ENCODE measurements around the gene LRRC15. TPM values are rescaled to one million over a fixed set of nuclear protein-coding genes. Genes with fewer than 3 reads are reported as not detected.

Gene LRRC15
- total RNA-seq, 1 donor from 2014 or later = not detected

DNA sequence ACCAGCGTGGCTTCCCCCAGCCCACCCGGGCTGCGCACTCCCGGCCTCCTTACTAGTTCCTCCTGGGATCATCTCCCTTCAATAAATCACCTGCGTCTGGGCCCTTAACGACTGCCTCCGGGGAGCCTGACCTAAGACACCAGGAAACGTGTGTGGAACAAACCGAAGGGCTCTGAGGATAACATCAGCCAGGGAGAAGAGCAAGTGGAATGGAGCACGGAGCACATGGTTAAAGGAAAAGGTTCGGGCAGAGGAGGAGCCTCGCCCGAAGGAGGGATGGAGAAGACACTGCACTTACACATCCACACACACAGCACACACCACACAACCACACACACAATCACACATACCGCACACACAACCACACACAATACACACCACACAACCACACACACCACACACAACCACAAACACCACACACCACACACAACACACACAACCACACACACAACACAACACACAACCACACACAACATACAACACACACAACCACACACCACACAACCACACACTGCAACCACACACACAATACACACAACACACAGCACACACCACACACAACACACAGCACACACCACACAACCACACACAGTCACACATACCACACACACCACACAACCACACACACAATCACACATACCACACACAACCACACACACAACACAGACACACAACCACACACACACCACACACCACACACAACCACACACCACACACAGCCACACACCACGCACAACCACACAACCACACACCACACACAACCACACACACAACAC lies 43.2 kb downstream of the LRRC15 start:
- CTCF ChIA-PET = no interaction called here
- H3K4me3 Mint-ChIP-seq = no peak overlapping the region

DNA sequence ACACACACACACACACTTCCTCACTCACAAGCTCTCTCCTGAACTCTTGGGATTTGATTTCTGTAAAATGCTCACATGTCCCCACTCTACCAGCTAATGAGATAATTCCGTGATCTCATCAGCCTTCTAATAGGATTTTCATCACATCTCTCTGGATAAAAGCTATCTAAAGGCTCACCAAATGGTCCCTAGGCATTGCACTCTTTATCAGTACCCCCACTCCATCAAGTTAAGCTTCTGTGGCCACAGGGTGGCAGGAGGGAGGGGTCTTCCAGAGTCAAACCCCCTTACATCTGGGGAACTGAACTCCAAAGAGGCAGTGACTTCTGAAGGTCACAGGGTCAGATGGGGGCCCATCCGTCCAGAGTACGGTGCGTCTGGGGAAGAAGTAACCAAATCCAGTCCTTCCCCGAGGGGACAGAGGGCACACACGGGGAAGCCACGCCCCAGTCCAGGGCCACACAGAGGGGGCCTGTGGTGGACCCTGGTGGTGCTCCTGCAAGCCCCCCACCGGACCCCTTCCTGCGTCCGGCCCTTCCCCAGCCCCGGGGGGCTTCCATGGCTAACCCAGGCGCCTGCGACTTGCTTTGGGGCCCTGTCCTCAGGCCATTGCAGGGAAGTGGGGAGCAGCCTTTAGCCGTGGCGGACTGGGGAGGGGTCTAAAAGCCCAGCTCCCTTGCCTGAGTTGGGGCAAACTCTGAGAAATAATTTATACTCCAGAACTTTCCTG lies 44.0 kb downstream of the LRRC15 start:
- ChIA-PET CTCF (no interaction called here), POLR2A (no interaction called here)
- no peaks in the 10 kb centered on the region for H3K36me3 Mint-ChIP-seq (ENCODE audit: low read depth)
- DNase-seq (no peak), ATAC-seq (ENCODE audit: low read depth) (no peak)
- no peaks in the 10 kb centered on the region for H3K9me3 Mint-ChIP-seq
- intact Hi-C loops (cut with micrococcal nuclease) = no loop called here
- H3K4me1 Mint-ChIP-seq = no peaks in the 10 kb centered on the region
- TF ChIP-seq, protein P1, sequence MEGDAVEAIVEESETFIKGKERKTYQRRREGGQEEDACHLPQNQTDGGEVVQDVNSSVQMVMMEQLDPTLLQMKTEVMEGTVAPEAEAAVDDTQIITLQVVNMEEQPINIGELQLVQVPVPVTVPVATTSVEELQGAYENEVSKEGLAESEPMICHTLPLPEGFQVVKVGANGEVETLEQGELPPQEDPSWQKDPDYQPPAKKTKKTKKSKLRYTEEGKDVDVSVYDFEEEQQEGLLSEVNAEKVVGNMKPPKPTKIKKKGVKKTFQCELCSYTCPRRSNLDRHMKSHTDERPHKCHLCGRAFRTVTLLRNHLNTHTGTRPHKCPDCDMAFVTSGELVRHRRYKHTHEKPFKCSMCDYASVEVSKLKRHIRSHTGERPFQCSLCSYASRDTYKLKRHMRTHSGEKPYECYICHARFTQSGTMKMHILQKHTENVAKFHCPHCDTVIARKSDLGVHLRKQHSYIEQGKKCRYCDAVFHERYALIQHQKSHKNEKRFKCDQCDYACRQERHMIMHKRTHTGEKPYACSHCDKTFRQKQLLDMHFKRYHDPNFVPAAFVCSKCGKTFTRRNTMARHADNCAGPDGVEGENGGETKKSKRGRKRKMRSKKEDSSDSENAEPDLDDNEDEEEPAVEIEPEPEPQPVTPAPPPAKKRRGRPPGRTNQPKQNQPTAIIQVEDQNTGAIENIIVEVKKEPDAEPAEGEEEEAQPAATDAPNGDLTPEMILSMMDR (IDR thresholded peaks at IDR 0.05) = no peak
- H3K4me3 Mint-ChIP-seq = no peak overlapping the region
- peaks cover 7% of the 10 kb centered on the region for H3K27me3 Mint-ChIP-seq
- H3K27ac Mint-ChIP-seq = no peak overlapping the region

More for the DNA sequence above, 43.2 kb downstream of the LRRC15 start:
- H3K9me3 Mint-ChIP-seq = no peaks in the 10 kb centered on the region
- peaks cover 7% of the 10 kb centered on the region for H3K27me3 Mint-ChIP-seq
- H3K36me3 Mint-ChIP-seq (ENCODE audit: low read depth) = no peaks in the 10 kb centered on the region
- DNase-seq (no peak), ATAC-seq (ENCODE audit: low read depth) (no peak)
- POLR2A ChIA-PET = no interaction called here
- TF ChIP-seq, protein P1 (IDR thresholded peaks at IDR 0.05) = no peak
- H3K4me1 Mint-ChIP-seq = no peaks in the 10 kb centered on the region
- H3K27ac Mint-ChIP-seq = no peak overlapping the region
- intact Hi-C loops (cut with micrococcal nuclease) = no loop called here

DNA sequence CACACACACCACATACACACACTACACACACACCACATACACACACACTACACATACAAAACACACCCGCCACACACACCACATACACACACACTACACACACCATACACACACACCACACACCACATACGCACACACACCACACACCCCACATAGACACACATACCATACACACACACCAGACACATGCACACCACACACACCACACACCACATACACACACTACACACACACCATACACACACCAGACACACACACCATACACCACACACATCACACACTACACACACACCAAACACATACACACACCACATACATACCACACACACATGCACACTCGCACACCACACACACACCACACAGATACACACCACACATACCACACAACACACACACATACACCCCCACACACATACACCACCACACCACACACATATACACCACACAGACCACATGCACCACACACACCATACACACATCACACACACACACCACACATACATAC lies 44.7 kb downstream of the LRRC15 start:
- intact Hi-C loops (cut with micrococcal nuclease) = no loop called here
- DNase-seq = no peak
- no peaks in the 10 kb centered on the region for H3K4me1 Mint-ChIP-seq
- H3K4me3 Mint-ChIP-seq = no peak overlapping the region
- no peaks in the 10 kb centered on the region for H3K36me3 Mint-ChIP-seq (ENCODE audit: low read depth)
- CTCF ChIA-PET = interaction anchor here (1.4 kb wide), 1 partner anchor 9 kb away, joined by 5 read pairs; no protein-coding TSS in a partner anchor
- TF ChIP-seq, protein P1 (IDR thresholded peaks at IDR 0.05) = no peak
- H3K27me3 Mint-ChIP-seq = peaks cover 3% of the 10 kb centered on the region
- H3K9me3 Mint-ChIP-seq = no peaks in the 10 kb centered on the region
- no peak overlapping the region for H3K27ac Mint-ChIP-seq
- no peak for ATAC-seq (ENCODE audit: low read depth)
- POLR2A ChIA-PET = interaction anchor here (1.0 kb wide), 1 partner anchor 9 kb away, joined by 3 read pairs; no protein-coding TSS in a partner anchor

DNA sequence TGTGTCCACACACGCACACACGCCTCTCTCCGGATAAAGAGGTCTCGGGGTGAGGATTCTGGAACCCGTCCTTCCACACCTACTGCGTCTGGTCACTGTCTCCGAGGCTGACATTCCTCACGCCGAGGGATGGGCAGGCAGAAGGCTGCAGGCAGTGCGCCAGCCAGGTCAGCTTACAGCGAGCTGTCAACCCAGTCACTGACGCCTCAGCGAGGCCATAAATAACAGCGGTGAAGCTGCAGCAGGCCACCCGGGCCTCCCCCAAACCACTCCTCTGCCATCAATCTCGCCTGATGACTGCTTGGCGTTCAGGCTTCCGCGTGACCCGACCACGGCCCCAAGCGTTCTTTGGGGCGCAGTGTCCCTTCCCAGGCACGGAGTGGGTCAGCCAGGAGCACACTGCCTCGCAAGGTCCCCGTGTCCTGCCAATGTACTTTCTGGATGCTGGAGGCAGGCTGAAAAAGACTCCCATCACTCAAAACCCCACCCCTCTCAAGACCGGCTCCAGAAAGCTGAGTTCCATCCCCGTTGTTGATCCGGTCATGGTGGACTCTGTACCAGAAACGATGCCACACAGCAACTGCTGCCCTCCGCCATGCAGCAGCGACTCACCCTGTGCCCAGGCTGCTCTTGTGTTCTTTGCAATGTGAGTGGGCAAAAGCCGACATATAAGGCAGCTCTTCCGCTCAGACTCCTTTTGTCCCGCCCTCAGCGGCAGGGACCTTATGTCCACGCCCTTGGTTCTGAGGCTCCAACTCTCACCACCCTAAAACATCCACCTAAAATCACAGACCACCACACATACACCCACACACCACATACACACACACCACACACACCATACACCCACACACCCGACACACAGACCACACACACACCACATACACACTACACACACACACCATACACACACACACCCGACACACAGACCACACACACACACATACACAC lies 45.5 kb downstream of the LRRC15 start:
- ChIA-PET POLR2A (interaction anchor here (1.0 kb wide), 1 partner anchor 8 kb away, joined by 3 read pairs; no protein-coding TSS in a partner anchor), CTCF (interaction anchor here (1.4 kb wide), 1 partner anchor 10 kb away, joined by 5 read pairs; no protein-coding TSS in a partner anchor)
- no peak for DNase-seq
- intact Hi-C loops (cut with micrococcal nuclease) = no loop called here
- peak; percentile 80 for ATAC-seq (ENCODE audit: low read depth)
- H3K36me3 Mint-ChIP-seq (ENCODE audit: low read depth) = no peaks in the 10 kb centered on the region
- TF ChIP-seq, protein P1 (IDR thresholded peaks at IDR 0.05) = no peak
- peaks cover 7% of the 10 kb centered on the region for H3K9me3 Mint-ChIP-seq
- H3K27ac Mint-ChIP-seq = no peak overlapping the region
- H3K4me1 Mint-ChIP-seq = no peaks in the 10 kb centered on the region
- peaks cover 2% of the 10 kb centered on the region for H3K27me3 Mint-ChIP-seq
- H3K4me3 Mint-ChIP-seq = no peak overlapping the region
